NCI-H1694 treated with DMSO at 0.1 percent for 48 hours (cell line): ENCODE results near the gene USP34.
"Not testable (repeated sequence)": the region's sequence is repeated elsewhere in the genome, so short reads cannot be mapped to it uniquely, and the experiment has no call there.

Experiments used
- DNase-seq: peaks from one replicate; lab custom pipeline; 2025; lab: John Stamatoyannopoulos, UW

Gene USP34

DNA sequence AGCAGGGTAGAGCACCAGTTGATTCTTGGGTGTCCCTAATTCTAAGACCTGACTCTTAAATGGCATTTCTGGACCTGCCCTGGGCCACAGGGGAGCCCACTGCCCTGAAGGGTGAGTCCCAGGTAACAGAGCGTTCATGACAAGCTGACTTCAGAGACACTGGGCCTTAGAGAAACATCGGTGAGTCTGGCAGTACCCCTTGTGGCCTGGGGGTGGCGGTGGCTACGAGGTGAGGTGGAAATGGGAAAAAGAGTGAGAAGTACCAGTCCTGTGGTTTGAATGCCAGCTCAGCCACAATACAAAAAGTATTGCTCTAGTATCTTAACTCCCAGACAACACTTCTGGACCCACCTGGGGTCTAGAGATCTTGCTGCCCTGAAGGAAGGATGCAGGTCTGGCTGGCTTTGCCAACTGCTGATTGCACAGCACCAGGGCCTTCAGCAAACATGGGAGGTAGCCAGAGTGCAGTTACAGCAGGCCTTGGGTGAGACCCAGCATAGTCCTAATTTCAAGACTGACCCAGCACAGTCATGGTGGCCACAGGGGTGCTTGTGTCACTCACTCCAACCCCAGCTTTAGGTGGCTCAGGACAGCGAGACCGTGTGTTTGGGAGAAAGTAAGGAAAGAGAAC is 44.5 kb downstream of the USP34 start:
- DNase-seq = peak; percentile 21

GRCh38 chr2:61425605-61426155 is 45.2 kb downstream of the USP34 start:
- DNase-seq = no peak

DNA sequence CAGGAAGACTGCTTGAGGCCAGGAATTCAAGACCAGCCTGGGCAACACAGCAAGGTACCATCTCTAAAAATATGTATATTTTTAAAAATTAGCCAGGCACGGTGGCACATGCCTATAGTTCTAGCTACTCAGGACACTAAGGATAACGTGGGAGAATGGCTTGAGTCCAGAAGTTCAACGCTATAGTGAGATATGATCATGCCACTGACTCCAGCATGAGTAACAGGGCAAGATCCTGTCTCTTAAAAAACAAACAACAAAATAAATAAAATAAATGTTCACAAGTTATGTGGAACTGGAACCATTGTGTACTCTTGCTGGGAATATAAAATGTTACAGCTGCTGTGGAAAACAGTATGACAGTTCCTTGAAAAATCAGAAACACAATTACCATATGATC is 47.2 kb downstream of the USP34 start:
- DNase-seq = no peak

DNA sequence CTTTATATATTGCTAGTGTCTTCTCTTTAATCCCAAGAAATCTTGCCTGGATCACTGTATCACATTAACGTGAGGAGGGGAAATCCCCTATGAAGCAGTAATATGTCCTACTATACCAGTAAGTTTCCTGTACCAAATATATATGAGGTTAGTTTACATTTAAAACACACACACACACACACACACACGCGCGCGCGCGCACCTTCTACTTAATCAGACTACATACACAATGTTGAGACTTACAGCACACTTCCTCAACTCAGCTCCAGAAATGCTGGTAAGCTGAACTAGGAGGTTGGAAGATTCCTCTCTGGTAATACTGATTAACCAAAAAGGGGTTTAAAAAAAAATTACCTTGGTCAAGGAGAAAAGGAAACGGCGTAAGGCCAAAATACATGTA is 49.3 kb downstream of the USP34 start:
- no peak for DNase-seq

DNA sequence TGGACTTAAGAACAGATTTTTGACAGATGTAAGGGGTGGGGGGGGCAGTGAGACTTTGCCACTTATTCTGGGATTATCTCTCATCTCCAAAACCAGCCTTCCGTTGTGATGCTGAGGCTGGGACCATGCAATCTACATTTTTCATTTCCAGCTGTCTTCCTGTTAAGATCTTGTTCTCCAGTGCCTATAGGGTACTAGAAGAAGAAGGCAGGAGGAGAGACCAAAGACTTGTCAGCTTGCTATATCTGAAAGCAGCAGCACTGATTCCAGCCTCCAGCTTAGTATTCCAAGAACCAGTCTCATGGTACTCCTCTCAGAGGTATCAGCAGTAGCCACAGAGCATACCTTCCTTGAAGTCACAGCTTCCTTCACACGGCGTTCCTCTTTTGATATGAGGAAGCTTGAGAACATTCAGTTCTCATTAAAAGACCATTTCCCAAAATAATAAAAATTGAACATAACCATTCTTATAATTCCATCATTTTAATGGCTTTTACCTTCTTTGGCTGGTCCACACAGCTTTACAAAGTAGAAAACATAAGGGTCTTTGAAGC is 49.8 kb downstream of the USP34 start:
- no peak for DNase-seq

DNA sequence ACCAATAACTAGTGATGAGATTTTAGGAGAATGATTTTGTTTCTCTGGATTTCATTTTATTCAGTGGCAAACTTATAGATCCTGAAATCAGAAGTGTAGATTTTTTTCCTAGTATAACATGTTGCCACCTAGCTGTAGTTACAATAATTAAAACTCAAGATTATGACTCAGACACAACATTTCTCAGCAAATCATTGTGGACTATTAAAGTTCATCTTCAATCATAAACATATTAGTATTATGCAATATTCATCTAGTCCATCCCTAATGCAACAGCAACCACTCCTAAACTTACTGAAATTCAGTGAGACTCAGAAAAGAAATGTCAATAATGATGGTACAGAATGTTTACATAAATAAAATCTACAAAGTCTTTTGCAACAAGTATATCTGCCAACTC is 51.3 kb downstream of the USP34 start:
- no peak for DNase-seq

DNA sequence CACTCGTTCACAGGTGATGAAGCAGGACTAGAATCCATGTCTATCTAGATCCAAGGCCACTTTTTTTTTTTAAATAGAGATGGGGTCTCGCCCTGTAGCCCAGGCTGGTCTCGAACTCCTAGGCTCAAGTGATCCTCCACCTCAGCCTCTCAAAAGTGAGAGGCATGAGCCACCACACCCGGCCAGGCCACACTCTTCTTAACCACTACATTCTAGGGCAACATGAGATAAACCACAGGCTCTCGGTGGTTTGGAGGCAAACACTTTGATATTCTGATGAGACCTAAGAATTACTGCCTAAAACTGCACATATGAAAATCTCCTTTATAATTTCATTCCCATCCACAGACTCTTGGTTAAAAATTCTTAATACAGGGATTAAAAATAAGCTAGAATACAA is 51.8 kb downstream of the USP34 start:
- no peak for DNase-seq

DNA sequence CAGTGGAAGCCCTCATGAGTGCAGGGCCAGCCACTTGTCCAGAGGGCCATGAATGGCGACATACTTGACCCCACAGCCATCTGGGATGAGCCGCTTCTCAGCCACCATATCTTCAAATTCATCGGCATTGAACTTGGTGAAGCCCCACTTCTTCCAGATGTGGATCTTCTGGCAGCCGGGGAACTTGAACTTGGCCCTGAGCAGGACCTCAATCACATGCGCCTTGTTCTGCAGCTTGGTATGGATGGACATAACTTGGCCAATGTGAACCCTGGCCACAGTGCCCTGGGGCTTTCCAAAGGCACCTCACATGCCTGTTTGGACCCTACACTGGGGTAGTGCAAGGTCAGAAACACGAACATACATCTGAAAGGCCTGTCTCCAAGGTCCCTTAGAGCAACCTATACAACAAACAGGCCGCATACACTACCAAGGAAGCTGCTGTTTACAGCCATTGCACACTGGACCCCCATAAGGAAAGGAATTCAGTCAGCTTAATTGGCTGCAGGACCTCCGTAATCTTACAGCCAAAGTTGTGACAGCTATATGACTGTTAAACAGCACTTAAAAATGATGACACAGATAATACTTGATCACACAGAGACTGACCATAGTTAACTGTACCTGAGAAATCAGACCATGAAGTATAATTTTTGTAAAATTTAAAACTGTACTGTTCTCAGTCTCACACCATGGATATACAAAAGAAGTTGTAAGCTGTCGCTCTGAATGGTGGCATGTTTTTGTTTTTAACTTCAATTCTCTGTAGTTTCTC is 53.8 kb downstream of the USP34 start:
- no peak for DNase-seq

DNA sequence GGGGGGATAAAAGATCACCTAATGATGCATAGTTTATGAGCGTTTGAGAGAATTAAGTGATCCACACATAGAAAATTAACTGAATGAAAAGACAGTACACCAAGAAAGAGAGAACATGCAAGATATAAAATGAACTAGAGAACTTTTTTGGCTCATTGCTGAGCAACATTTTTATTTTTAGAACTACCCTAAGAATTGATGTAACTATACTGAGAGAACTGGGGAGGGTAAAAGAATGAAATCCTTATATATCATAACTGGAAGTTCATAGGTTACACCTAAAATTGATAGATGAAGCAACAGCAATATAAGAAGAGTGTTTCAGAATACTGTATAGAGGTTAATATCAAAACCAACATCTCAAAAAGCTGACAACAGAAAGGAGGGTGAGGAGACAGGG is 55.6 kb downstream of the USP34 start:
- DNase-seq = no peak

GRCh38 chr2:61414674-61415073 is 56.2 kb downstream of the USP34 start:
- DNase-seq = no peak

- no peak for DNase-seq
Measured at GRCh38 chr2:61411109-61411508, 59.8 kb downstream of the USP34 start.

DNA sequence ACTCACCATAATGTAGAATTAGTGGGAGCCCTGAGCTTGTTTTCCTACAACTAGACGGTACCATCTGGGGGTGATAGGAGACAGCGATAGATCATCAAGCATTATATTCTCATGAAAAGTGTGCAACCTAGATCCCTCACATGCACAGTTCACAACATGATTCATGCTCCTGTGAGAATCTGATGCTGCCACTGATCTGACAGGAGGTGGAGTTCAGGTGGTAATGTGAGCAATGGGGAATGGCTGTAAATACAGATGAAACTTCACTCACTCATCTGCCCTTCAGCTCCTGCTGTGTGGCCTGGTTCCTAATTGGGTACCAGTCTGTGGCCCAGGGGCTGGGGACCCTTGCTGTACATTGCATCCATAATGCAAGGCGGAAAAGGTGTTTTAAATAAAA is 60.7 kb downstream of the USP34 start:
- DNase-seq = no peak

DNA sequence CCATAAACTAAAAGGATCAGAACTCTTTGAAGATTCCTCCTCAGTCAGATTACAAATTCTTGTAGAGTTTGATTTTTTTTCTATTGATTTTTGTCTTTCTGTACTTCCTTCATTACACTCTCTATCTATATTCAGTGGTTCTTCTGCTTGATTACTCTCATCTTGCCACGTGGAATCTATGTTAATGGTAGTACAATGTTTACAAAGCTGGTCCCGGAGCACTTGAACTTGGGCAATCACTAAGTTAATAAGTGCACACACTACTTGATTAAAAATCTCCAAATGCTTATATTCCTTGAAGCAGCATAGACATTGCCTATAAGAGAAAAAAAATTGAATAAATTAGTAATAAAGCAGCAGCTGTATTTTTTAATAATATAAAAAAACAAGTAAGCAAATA is 65.1 kb downstream of the USP34 start:
- no peak for DNase-seq

GRCh38 chr2:61404438-61404837 is 66.4 kb downstream of the USP34 start:
- DNase-seq = no peak

GRCh38 chr2:61398413-61398812 is 72.5 kb downstream of the USP34 start:
- no peak for DNase-seq

DNA sequence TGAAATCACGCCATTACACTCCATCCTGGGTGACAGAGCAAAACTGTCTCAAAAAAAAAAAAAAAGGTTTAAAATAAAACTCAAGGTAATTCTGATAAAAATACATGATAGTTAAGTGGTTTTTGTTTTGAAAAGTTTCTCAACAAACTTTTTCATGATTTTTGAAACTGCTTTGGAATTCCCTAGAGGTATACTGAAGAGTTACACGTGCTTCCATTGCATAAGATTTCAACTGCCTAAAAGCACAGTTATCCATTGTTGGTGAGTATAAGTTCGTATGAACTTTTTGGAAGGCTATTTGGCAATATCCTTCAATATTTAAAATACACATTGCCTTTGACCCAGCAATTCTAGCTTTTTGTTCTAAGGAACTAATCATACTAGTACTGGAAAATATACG is 74.9 kb downstream of the USP34 start:
- DNase-seq = no peak

DNA sequence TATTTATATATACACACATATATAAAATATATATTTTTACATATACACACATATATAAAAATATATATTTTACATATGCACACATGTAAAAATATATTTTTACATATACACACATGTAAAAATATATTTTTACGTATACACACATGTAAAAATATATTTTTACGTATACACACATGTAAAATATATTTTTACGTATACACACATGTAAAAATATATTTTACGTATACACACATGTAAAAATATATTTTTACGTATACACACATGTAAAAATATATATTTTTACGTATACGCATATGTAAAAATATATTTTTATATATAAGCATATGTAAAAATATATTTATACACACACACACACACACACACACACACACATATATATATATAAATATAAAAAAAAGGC is 83.3 kb downstream of the USP34 start:
- DNase-seq = not testable (repeated sequence)

- not testable (repeated sequence) for DNase-seq
Measured at GRCh38 chr2:61380882-61381197, 90.0 kb downstream of the USP34 start.

GRCh38 chr2:61380056-61380881 is 90.6 kb downstream of the USP34 start:
- no peak for DNase-seq

GRCh38 chr2:61379521-61379920 is 91.4 kb downstream of the USP34 start:
- no peak for DNase-seq

GRCh38 chr2:61378281-61378680 is 92.6 kb downstream of the USP34 start:
- no peak for DNase-seq

DNA sequence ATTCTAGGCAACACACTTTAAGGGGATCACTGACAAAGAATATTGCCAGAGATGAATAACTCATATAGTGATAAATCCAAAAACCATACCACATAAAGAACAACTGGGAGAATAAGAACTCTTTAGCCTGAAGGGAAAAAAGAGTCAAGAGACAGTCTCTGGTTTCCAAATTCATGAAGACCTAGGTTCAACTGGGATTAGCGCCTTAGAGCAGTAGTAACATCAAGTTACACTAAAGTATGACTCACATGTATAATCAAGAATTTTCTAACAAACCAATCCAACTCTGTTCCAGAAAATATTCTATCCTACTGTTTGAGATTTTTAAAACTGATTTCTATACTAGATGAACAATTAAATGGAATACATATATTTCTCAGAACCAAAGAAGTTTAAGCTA is 93.8 kb downstream of the USP34 start:
- DNase-seq = no peak

DNA sequence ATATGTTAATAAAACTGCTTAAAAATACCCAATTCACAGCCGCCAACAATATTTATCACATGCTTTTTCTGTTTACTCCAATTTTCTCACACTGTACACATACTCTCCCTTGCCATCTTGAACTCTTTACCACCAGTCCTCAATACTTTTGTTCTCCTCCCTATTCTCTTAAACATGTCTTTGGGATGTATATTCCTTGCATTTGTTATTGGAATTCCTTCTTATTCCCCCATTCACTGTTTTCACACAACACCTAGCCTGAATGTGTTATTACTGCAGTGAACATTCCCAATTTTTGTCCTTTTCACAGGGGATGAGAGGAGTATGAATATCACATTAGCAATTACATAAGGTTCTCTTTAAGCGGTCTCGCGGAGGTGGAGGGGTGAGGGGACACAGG is 94.7 kb downstream of the USP34 start:
- DNase-seq = no peak
